Measurements from ENCODE around the gene ARID5A.
"Not testable (repeated sequence)": the region's sequence is repeated elsewhere in the genome, so short reads cannot be mapped to it uniquely, and the experiment has no call there.

The ARID5A gene

DNA sequence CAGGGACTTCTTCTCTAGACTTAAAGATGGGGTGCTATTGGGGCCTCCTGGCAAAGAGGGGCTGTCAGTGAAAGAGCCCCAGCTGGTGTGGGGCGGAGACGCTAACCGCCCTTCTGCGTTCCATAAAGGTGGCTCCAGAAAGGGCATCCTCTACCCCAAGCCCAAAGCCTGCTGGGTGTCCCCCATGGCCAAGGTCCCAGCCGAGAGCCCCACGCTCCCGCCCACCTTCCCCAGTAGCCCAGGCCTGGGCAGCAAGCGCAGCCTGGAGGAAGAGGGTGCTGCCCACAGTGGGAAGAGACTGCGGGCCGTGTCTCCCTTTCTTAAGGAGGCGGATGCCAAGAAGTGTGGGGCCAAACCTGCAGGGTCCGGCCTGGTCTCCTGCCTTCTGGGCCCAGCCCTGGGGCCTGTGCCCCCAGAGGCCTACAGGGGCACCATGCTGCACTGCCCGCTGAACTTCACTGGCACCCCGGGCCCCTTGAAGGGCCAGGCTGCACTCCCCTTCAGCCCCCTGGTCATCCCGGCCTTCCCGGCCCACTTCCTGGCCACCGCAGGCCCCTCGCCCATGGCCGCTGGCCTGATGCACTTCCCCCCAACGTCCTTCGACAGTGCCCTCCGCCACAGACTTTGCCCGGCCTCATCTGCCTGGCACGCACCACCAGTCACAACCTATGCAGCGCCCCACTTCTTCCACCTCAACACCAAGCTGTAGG lies 15.2 kb downstream of the ARID5A start:
- Histone ChIP-seq H3K4me1 (ENCODE audit: control insufficient read depth, insufficient read depth, low read length, unreplicated experiment) (no peaks in the 10 kb centered on the region), H3K36me3 (ENCODE audit: insufficient read depth, low read length) (no peaks in the 10 kb centered on the region), H3K79me2 (ENCODE audit: control insufficient read depth, insufficient read depth, low read length, unreplicated experiment) (no peaks in the 10 kb centered on the region), H2AFZ (ENCODE audit: low read length, unreplicated experiment) (no peak overlapping the region), H3K4me3 (ENCODE audit: low read depth, low read length) (no peak overlapping the region), H3K27ac (ENCODE audit: low read depth, low read length) (no peak overlapping the region), H3K27me3 (ENCODE audit: insufficient read depth, low read length) (no peaks in the 10 kb centered on the region)

DNA sequence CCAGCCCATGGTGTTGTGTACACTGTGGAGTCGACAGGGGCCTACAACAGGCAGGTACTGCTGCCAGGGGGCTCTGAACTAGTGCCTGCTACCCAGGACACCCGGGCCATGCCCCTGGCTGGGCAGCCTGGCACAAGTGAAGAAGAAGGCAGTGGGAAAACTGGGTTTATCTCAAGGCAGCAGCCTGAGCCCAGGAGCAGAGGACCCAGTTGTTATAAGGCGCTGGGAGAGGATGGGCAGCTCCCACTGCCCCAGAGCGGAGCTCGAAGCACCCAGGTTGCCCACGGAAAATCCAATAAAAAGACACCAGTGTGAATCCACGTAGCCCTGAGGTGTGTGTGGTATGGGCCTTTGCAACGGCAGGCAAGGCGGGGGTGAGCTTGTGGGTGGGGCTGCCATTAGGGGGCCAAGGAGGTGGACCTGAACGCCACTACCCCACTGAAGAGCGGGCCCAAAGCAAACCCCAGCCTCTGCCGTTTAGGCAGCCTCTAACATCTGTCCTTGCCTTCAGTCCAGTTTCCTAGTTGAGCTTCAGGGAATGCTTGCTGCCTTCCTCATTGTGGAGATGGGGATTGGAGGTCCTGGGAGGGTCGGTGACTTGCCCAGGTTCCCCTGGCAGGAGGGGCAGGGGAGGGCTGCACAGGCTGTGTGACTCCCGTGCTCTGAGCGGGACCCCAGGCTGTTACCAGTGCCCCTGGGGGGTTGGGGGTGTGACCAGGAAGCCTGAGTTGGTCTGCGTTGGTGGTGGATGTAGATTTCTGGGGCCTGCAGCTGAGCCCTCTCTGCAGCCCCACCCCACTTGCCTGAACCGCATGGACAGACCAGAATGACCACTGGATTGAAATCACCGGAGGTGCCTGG lies 16.0 kb downstream of the ARID5A start:
- Histone ChIP-seq H3K36me3 (ENCODE audit: insufficient read depth, low read length) (no peaks in the 10 kb centered on the region), H3K4me1 (ENCODE audit: control insufficient read depth, insufficient read depth, low read length, unreplicated experiment) (no peaks in the 10 kb centered on the region)

DNA sequence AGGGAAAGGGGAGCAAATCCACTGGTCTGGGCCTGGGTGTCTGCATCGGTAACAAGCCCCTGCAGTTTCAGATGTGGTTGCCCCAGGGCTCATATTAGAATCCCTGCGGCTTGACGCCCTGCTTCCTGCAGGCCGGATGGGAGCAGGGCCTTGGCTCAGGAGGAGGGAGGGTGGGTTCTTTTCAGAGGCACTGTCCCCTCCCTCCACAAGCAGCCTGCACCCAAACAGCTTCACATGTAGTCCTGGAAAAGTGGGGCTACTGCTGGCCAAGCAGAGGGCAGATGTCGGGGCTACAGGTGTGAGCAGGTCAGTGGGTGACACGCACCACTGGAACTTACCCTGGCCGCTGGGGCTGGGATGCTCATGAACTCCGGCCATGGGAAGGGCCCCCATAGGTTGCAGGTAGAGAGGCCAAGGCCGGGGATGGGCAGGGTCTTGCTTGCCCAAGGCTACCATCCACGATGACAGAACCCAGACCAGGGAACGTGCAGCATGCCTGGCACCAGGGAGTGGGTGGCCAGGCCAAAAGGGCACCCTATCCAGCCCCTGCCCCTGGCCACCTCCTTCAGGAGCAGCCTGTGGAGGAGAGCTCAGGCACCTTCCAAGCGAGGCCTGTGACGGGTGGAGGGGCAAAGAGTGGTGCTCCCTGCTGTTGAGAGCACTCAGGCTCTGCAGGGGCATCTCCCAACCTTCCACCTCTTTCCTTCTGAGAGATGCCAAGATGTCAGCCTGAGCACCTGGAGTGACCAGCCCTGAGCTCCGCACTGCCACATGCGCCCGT lies 16.8 kb downstream of the ARID5A start:
- Histone ChIP-seq H3K4me3 (ENCODE audit: low read depth, low read length) (no peak overlapping the region), H3K79me2 (ENCODE audit: control insufficient read depth, insufficient read depth, low read length, unreplicated experiment) (no peaks in the 10 kb centered on the region), H3K4me1 (ENCODE audit: control insufficient read depth, insufficient read depth, low read length, unreplicated experiment) (no peaks in the 10 kb centered on the region), H3K36me3 (ENCODE audit: insufficient read depth, low read length) (no peaks in the 10 kb centered on the region), H2AFZ (ENCODE audit: low read length, unreplicated experiment) (no peak overlapping the region), H3K27ac (ENCODE audit: low read depth, low read length) (no peak overlapping the region), H3K27me3 (ENCODE audit: insufficient read depth, low read length) (no peaks in the 10 kb centered on the region)

More for the DNA sequence above, 16.0 kb downstream of the ARID5A start:
- H2AFZ ChIP-seq (ENCODE audit: low read length, unreplicated experiment), result no peak overlapping the region
- H3K79me2 ChIP-seq (ENCODE audit: control insufficient read depth, insufficient read depth, low read length, unreplicated experiment), result no peaks in the 10 kb centered on the region
- no peak overlapping the region for H3K27ac ChIP-seq (ENCODE audit: low read depth, low read length)
- H3K27me3 ChIP-seq (ENCODE audit: insufficient read depth, low read length), result no peaks in the 10 kb centered on the region
- no peak overlapping the region for H3K4me3 ChIP-seq (ENCODE audit: low read depth, low read length)

- not testable (repeated sequence) for H3K4me1 ChIP-seq (ENCODE audit: control insufficient read depth, insufficient read depth, low read length, unreplicated experiment); H2AFZ ChIP-seq (ENCODE audit: low read length, unreplicated experiment); H3K4me3 ChIP-seq (ENCODE audit: low read depth, low read length); H3K27ac ChIP-seq (ENCODE audit: low read depth, low read length); H3K36me3 ChIP-seq (ENCODE audit: insufficient read depth, low read length); H3K79me2 ChIP-seq (ENCODE audit: control insufficient read depth, insufficient read depth, low read length, unreplicated experiment); H3K27me3 ChIP-seq (ENCODE audit: insufficient read depth, low read length)
These were observed 17.4 kb downstream of the ARID5A start for GRCh38 chr2:96553957-96554292.

DNA sequence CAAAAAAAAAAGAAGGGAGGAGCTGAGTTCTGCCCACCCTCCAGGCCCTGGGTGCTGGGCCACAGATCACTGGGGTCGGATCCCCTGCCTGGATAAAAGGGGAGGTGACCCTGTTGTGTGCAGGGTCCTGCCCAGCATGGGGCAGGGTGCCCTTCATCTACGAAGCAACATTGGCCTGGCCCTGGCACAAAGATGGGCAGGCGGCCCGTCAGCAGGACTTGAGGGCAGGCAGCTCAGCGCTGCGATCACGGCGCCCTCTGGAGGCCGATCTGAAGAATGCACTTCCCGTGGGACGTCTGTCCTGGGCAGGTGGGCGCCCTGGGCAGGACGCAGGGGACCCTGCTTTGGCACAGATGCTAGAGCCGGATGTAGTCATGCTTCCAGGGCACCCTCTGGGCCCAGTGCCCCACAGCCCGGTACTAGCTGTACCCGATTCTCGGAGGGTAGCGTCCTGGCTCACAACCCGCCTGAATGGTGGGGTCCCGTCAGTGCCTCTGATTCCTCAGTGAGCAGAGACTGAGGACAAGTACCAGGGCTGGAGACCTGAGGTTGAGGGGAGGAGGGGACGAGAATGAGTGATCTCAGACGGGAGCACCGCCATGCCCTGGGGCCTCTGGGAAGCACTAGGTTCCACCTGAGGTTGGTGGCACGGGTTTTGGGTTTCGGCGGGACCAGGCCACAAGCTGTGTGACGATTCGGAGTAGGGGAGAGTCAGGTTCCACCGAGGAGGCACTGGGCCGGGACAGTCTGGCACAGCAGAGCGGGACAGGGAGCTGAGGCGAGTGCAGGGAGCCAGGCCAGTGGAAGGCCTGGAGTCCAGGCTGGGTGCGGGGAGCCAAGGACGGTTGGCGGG lies 18.0 kb downstream of the ARID5A start:
- no peak overlapping the region for H3K4me3 ChIP-seq (ENCODE audit: low read depth, low read length)
- H3K36me3 ChIP-seq (ENCODE audit: insufficient read depth, low read length), result no peaks in the 10 kb centered on the region
- no peaks in the 10 kb centered on the region for H3K4me1 ChIP-seq (ENCODE audit: control insufficient read depth, insufficient read depth, low read length, unreplicated experiment)
- no peaks in the 10 kb centered on the region for H3K27me3 ChIP-seq (ENCODE audit: insufficient read depth, low read length)
- no peak overlapping the region for H2AFZ ChIP-seq (ENCODE audit: low read length, unreplicated experiment)
- H3K27ac ChIP-seq (ENCODE audit: low read depth, low read length), result no peak overlapping the region
- no peaks in the 10 kb centered on the region for H3K79me2 ChIP-seq (ENCODE audit: control insufficient read depth, insufficient read depth, low read length, unreplicated experiment)

- H3K79me2 ChIP-seq (ENCODE audit: control insufficient read depth, insufficient read depth, low read length, unreplicated experiment), result no peaks in the 10 kb centered on the region
- no peak overlapping the region for H2AFZ ChIP-seq (ENCODE audit: low read length, unreplicated experiment)
- H3K36me3 ChIP-seq (ENCODE audit: insufficient read depth, low read length), result no peaks in the 10 kb centered on the region
- no peaks in the 10 kb centered on the region for H3K27me3 ChIP-seq (ENCODE audit: insufficient read depth, low read length)
- no peak overlapping the region for H3K27ac ChIP-seq (ENCODE audit: low read depth, low read length)
- H3K4me1 ChIP-seq (ENCODE audit: control insufficient read depth, insufficient read depth, low read length, unreplicated experiment), result no peaks in the 10 kb centered on the region
- no peak overlapping the region for H3K4me3 ChIP-seq (ENCODE audit: low read depth, low read length)
These were observed 18.6 kb downstream of the ARID5A start for GRCh38 chr2:96555146-96555610.

GRCh38 chr2:96556441-96557330 lies 20.1 kb downstream of the ARID5A start:
- Histone ChIP-seq H3K27me3 (ENCODE audit: insufficient read depth, low read length) (no peaks in the 10 kb centered on the region), H3K79me2 (ENCODE audit: control insufficient read depth, insufficient read depth, low read length, unreplicated experiment) (no peaks in the 10 kb centered on the region), H3K4me1 (ENCODE audit: control insufficient read depth, insufficient read depth, low read length, unreplicated experiment) (no peaks in the 10 kb centered on the region), H3K4me3 (ENCODE audit: low read depth, low read length) (no peak overlapping the region), H3K36me3 (ENCODE audit: insufficient read depth, low read length) (no peaks in the 10 kb centered on the region), H2AFZ (ENCODE audit: low read length, unreplicated experiment) (no peak overlapping the region), H3K27ac (ENCODE audit: low read depth, low read length) (no peak overlapping the region)

DNA sequence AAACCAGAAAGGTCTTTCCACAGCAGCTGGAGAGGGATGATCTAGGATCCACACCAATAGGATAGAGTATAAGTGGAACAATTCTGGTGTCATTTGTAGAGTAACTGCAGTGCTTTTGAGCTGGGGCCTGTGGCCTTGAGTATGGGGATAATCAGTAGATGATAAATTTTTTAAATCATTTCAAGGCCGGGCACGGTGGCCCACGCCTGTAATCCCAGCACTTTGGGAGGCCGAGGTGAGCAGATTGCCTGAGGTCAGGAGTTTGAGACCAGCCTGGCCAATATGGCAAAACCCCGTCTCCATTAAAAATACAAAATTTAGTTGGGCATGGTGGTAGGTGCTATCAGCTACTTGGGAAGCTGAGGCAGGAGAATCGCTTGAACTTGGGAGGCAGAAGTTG lies 20.9 kb downstream of the ARID5A start:
- not testable (repeated sequence) for H3K36me3 ChIP-seq (ENCODE audit: insufficient read depth, low read length); H3K4me1 ChIP-seq (ENCODE audit: control insufficient read depth, insufficient read depth, low read length, unreplicated experiment); H3K79me2 ChIP-seq (ENCODE audit: control insufficient read depth, insufficient read depth, low read length, unreplicated experiment); H3K4me3 ChIP-seq (ENCODE audit: low read depth, low read length); H2AFZ ChIP-seq (ENCODE audit: low read length, unreplicated experiment); H3K27me3 ChIP-seq (ENCODE audit: insufficient read depth, low read length); H3K27ac ChIP-seq (ENCODE audit: low read depth, low read length)

DNA sequence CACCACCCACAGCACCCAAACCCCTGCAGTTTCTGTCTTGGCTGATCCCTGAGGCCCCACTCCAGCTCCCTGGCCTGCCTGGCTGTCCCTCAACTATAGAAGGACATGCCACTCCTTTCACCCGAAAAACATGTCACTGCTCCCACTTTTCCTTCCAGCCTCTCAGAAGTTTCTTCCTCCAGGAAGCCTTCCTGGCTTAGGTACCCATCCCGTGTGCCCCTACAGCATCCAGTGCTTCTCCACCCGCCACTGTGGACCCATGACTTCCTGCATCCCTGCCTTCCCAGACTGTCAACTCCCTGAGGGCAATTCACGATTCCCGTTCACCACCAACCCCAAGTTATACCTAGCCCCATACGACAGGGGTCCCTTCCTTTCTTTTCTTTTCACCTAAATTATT lies 21.5 kb downstream of the ARID5A start:
- Histone ChIP-seq H2AFZ (ENCODE audit: low read length, unreplicated experiment) (no peak overlapping the region), H3K4me1 (ENCODE audit: control insufficient read depth, insufficient read depth, low read length, unreplicated experiment) (no peaks in the 10 kb centered on the region), H3K4me3 (ENCODE audit: low read depth, low read length) (no peak overlapping the region), H3K36me3 (ENCODE audit: insufficient read depth, low read length) (no peaks in the 10 kb centered on the region), H3K79me2 (ENCODE audit: control insufficient read depth, insufficient read depth, low read length, unreplicated experiment) (no peaks in the 10 kb centered on the region), H3K27ac (ENCODE audit: low read depth, low read length) (no peak overlapping the region), H3K27me3 (ENCODE audit: insufficient read depth, low read length) (no peaks in the 10 kb centered on the region)
